Ectodermal cell (in vitro differentiated cells): ENCODE results near the gene RAB6B.

Source experiments
- H3K27ac ChIP-seq: 2 replicates; pipeline ENCODE4 v1.7.0; 2013; ENCODE audit warnings: mild to moderate bottlenecking, low read depth, low read length; ENCODE audit not compliant: insufficient read depth, poor library complexity, severe bottlenecking
- H3K27me3 ChIP-seq: 2 replicates; pipeline ENCODE4 v1.7.0; 2013; ENCODE audit warnings: mild to moderate bottlenecking, low read length; ENCODE audit not compliant: insufficient read depth, control insufficient read depth, poor library complexity, severe bottlenecking
- H3K36me3 ChIP-seq: one replicate; pipeline ENCODE4 v1.7.0; 2013; ENCODE audit warnings: low read length; ENCODE audit not compliant: control insufficient read depth, insufficient read depth
- H3K4me1 ChIP-seq: one replicate; pipeline ENCODE4 v1.7.0; 2013; ENCODE audit warnings: low read length; ENCODE audit not compliant: control insufficient read depth, insufficient read depth
- H3K4me3 ChIP-seq: 2 replicates; pipeline ENCODE4 v1.7.0; 2013; ENCODE audit warnings: low read depth, low read length, control low read depth; ENCODE audit not compliant: insufficient read depth
- H3K9me3 ChIP-seq: 2 replicates; pipeline ENCODE4 v1.7.0; 2013; ENCODE audit warnings: mild to moderate bottlenecking, low read length, moderate library complexity; ENCODE audit not compliant: control insufficient read depth
- WGBS, 2 experiments: methylation state at CpG; one replicate each; pipeline ENCODE4 v1.1.7; 2013; ENCODE audit warnings: missing lambda C conversion rate in 2 of 2; 5-methylcytosine and 5-hydroxymethylcytosine counted together

Gene RAB6B

GRCh38 chr3:133856316-133856715 is 39.4 kb downstream of the RAB6B start:
- Histone ChIP-seq H3K4me3 (no peak overlapping the region), H3K9me3 (no peaks in the 10 kb centered on the region), H3K27ac (no peak overlapping the region), H3K36me3 (no peaks in the 10 kb centered on the region), H3K4me1 (no peaks in the 10 kb centered on the region), H3K27me3 (no peaks in the 10 kb centered on the region)
- WGBS, 2 experiments, result 87 to 89% methylated on average over 2 of the region's 2 CpGs

GRCh38 chr3:133855772-133856171 is 39.9 kb downstream of the RAB6B start:
- no peaks in the 10 kb centered on the region for H3K27me3 ChIP-seq
- 90 to 91% methylated on average over 6 of the region's 6 CpGs for WGBS, 2 experiments
- no peak overlapping the region for H3K4me3 ChIP-seq
- no peak overlapping the region for H3K27ac ChIP-seq
- no peaks in the 10 kb centered on the region for H3K4me1 ChIP-seq
- no peaks in the 10 kb centered on the region for H3K36me3 ChIP-seq
- H3K9me3 ChIP-seq, result no peaks in the 10 kb centered on the region

- H3K36me3 ChIP-seq, result no peaks in the 10 kb centered on the region
- H3K9me3 ChIP-seq, result no peaks in the 10 kb centered on the region
- H3K27ac ChIP-seq, result no peak overlapping the region
- WGBS, 2 experiments, result 95 to 97% methylated on average over 4 of the region's 4 CpGs
- no peaks in the 10 kb centered on the region for H3K27me3 ChIP-seq
- no peaks in the 10 kb centered on the region for H3K4me1 ChIP-seq
- no peak overlapping the region for H3K4me3 ChIP-seq
These were observed 40.7 kb downstream of the RAB6B start for GRCh38 chr3:133855002-133855370.

GRCh38 chr3:133854264-133855001 is 41.2 kb downstream of the RAB6B start:
- no peaks in the 10 kb centered on the region for H3K36me3 ChIP-seq
- no peaks in the 10 kb centered on the region for H3K27me3 ChIP-seq
- no peak overlapping the region for H3K4me3 ChIP-seq
- H3K9me3 ChIP-seq, result no peaks in the 10 kb centered on the region
- 88 to 91% methylated on average over 5 of the region's 5 CpGs for WGBS, 2 experiments
- H3K27ac ChIP-seq, result no peak overlapping the region
- no peaks in the 10 kb centered on the region for H3K4me1 ChIP-seq

- H3K4me1 ChIP-seq, result no peaks in the 10 kb centered on the region
- no peak overlapping the region for H3K4me3 ChIP-seq
- 90 to 94% methylated on average over 2 of the region's 2 CpGs for WGBS, 2 experiments
- no peak overlapping the region for H3K27ac ChIP-seq
- H3K9me3 ChIP-seq, result no peaks in the 10 kb centered on the region
- no peaks in the 10 kb centered on the region for H3K27me3 ChIP-seq
- H3K36me3 ChIP-seq, result no peaks in the 10 kb centered on the region
These were observed 41.8 kb downstream of the RAB6B start for GRCh38 chr3:133853925-133854227.

- H3K9me3 ChIP-seq, result no peaks in the 10 kb centered on the region
- H3K27ac ChIP-seq, result no peak overlapping the region
- no peaks in the 10 kb centered on the region for H3K36me3 ChIP-seq
- H3K4me3 ChIP-seq, result no peak overlapping the region
- no peaks in the 10 kb centered on the region for H3K27me3 ChIP-seq
- 90 to 91% methylated on average over 5 of the region's 5 CpGs for WGBS, 2 experiments
- no peaks in the 10 kb centered on the region for H3K4me1 ChIP-seq
These were observed 42.4 kb downstream of the RAB6B start for GRCh38 chr3:133853063-133853924.

- Histone ChIP-seq H3K27me3 (no peaks in the 10 kb centered on the region), H3K4me1 (no peaks in the 10 kb centered on the region), H3K36me3 (no peaks in the 10 kb centered on the region), H3K9me3 (no peaks in the 10 kb centered on the region), H3K27ac (no peak overlapping the region), H3K4me3 (no peak overlapping the region)
- WGBS, 2 experiments, result 94 to 95% methylated on average over 8 of the region's 8 CpGs
These were observed 43.8 kb downstream of the RAB6B start for GRCh38 chr3:133851931-133852330.

GRCh38 chr3:133851266-133851906 is 44.3 kb downstream of the RAB6B start:
- WGBS, 2 experiments, result 89 to 91% methylated on average over 5 of the region's 5 CpGs
- H3K27me3 ChIP-seq, result no peaks in the 10 kb centered on the region
- no peaks in the 10 kb centered on the region for H3K9me3 ChIP-seq
- no peak overlapping the region for H3K4me3 ChIP-seq
- H3K27ac ChIP-seq, result no peak overlapping the region
- no peaks in the 10 kb centered on the region for H3K4me1 ChIP-seq
- no peaks in the 10 kb centered on the region for H3K36me3 ChIP-seq

GRCh38 chr3:133850034-133850433 is 45.6 kb downstream of the RAB6B start:
- Histone ChIP-seq H3K4me1 (no peaks in the 10 kb centered on the region), H3K27me3 (no peaks in the 10 kb centered on the region), H3K27ac (no peak overlapping the region), H3K36me3 (no peaks in the 10 kb centered on the region), H3K9me3 (no peaks in the 10 kb centered on the region), H3K4me3 (no peak overlapping the region)
- WGBS, 2 experiments, result 88 to 100% methylated on average over 1 of the region's 1 CpG

GRCh38 chr3:133849346-133849745 is 46.3 kb downstream of the RAB6B start:
- Histone ChIP-seq H3K4me3 (no peak overlapping the region), H3K27me3 (no peaks in the 10 kb centered on the region), H3K36me3 (no peaks in the 10 kb centered on the region), H3K4me1 (no peaks in the 10 kb centered on the region), H3K27ac (no peak overlapping the region), H3K9me3 (no peaks in the 10 kb centered on the region)
